Spleen (tissue), 11 donors: ENCODE data around the gene RAB3GAP1. TPM values are rescaled to one million over a fixed set of nuclear protein-coding genes. Genes with fewer than 3 reads are reported as not detected.
"Not testable (repeated sequence)": the region's sequence is repeated elsewhere in the genome, so short reads cannot be mapped to it uniquely, and the experiment has no call there.

Source experiments
- DNase-seq: peaks from one replicate; pipeline ENCODE4 v3.0.0-alpha.2; 2020
- H3K27ac ChIP-seq, 8 donors: fragments of 200-600 bp; sonication (generic) in 7 of 8; 1 replicate in 4 of 8; 2 replicates in 4 of 8; pipeline versions ENCODE4 v1.5.0 to v1.8.0; 2016 to 2021; ENCODE audit warnings: inconsistent platforms in 4 of 8, mild to moderate bottlenecking in 4 of 8, moderate library complexity in 1 of 8
- H3K27me3 ChIP-seq, 7 donors: fragments of 200-600 bp; sonication (generic) in 6 of 7; replicated peaks in 1 of 7; 1 replicate in 4 of 7; 2 replicates in 3 of 7; pipeline versions ENCODE4 v1.5.0 to v1.8.0; 2016 to 2021; ENCODE audit warnings: inconsistent platforms in 3 of 7, mild to moderate bottlenecking in 1 of 7
- H3K36me3 ChIP-seq, 6 donors: fragments of 200-600 bp; sonication (generic) in 5 of 6; 1 replicate in 4 of 6; 2 replicates in 2 of 6; pipeline versions ENCODE4 v1.5.0 to v1.8.0; 2016 to 2021; ENCODE audit warnings: inconsistent platforms in 2 of 6
- H3K4me1 ChIP-seq, 6 donors: fragments of 200-600 bp; sonication (generic) in 5 of 6; 1 replicate in 3 of 6; 2 replicates in 3 of 6; pipeline versions ENCODE4 v1.5.0 to v1.8.0; 2016 to 2021; ENCODE audit warnings: inconsistent platforms in 3 of 6
- H3K4me3 ChIP-seq, 8 donors: fragments of 200-600 bp; sonication (generic) in 7 of 8; 1 replicate in 4 of 8; 2 replicates in 4 of 8; pipeline versions ENCODE4 v1.5.0 to v1.8.0; 2016 to 2021; ENCODE audit warnings: inconsistent platforms in 4 of 8, mild to moderate bottlenecking in 4 of 8, moderate library complexity in 2 of 8
- H3K9me3 ChIP-seq, 8 donors: fragments of 200-600 bp; sonication (generic) in 7 of 8; 1 replicate in 4 of 8; 2 replicates in 4 of 8; pipeline versions ENCODE4 v1.5.0 to v1.8.0; 2016 to 2021; ENCODE audit warnings: inconsistent platforms in 4 of 8
- POLR2A ChIP-seq, 3 donors: fragments of 450-650 bp; IDR thresholded peaks; one replicate each; pipeline ENCODE4 v1.5.1; 2017; ENCODE audit warnings: antibody characterized with exemption in 3 of 3, mild to moderate bottlenecking in 1 of 3
- POLR2AphosphoS5 ChIP-seq, 3 donors: sonication (generic); formaldehyde crosslinking; IDR thresholded peaks; one replicate each; pipeline ENCODE4 v1.5.1; 2017; ENCODE audit warnings: antibody characterized with exemption in 3 of 3
- WGBS, 5 donors: extraction: QIAGEN DNeasy Blood & Tissue Kit in 3 of 5; methylation state at CpG; one replicate each; pipeline versions ENCODE4 v1.1.5 to v1.1.7; 2013 to 2018; 5-methylcytosine and 5-hydroxymethylcytosine counted together
- intact Hi-C: fragments of 100-400 bp; cut with DNase I; formaldehyde crosslinking; loops from one replicate; pipeline ENCODE4 v1.15.0; 2023; ENCODE audit warnings: low total_unique reads
- polyA plus RNA-seq, 3 donors: library from polyadenylated mRNA; stranded (reverse); fragments of 200-250 nt; gene quantifications; one replicate each; pipeline ENCODE4 v1.2.1, GENCODE V29; 2013
- total RNA-seq, 7 donors: library from RNA; depleted of rRNA in 3 of 7; stranded (reverse); fragments of >200 nt in 3 of 7; fragmentation: NEBNext Ultra II Directional in 4 of 7; extraction: Animal tissue kit (Norgen Biotek cat#: 25700) in 4 of 7; gene quantifications; one replicate each; pipeline versions ENCODE4 v1.1.0 to v1.2.1, GENCODE V29; 2016 to 2021
- TF ChIP-seq, protein P1 (sequence below), 11 experiments: fragments of 200-600 bp in 7 of 11; fragments of 450-650 bp in 4 of 11; sonication (generic) in 4 of 11; IDR thresholded peaks in 8 of 11; conservative IDR thresholded peaks in 3 of 11; 1 replicate in 7 of 11; 2 replicates in 4 of 11; pipeline versions ENCODE4 v1.4.0 to v1.8.0; 2016 to 2021; ENCODE audit warnings: antibody characterized with exemption in 11 of 11, inconsistent platforms in 4 of 11, mild to moderate bottlenecking in 1 of 11
- donor health status: healthy with polysubstance abuse.
- donor health status: DM: no; HTN: no; CAD: no; lungs with moderate emphysema.
- donor health status: DM: no; HTN: no; CAD: no.
- donor health status: Bipolar disorder and iron deficiency.
- donor health status: healthy.
- donor health status: DM: no; HTN: no; CAD: no.
- donor health status: DM: yes; HTN: yes; CAD: no.

Gene RAB3GAP1
- total and polyA plus RNA-seq, 10 donors = 11.2 to 49.5 (median 38.9) TPM

DNA sequence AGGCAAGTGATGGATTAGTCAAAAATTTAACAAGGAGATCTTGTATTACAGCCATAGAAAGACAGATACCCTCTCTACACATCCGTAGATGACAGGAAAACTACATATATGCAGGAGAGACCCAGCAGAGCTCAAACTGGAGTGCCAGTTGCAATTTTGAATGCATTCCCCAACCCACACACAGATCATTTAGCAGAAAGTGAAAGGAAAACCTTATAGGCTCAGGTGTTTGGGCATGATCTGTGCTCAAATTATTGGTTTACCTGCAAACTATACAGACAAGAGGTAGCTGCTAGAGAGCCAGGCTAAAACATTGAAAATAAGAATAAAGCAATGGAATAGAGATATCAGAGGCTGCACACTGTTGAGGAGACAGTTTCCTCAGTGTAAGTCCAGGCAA lies 51.8 kb downstream of the RAB3GAP1 start:
- peaks cover 0 to 13% (median 7%) of the 10 kb centered on the region in 6 donors for H3K4me1 ChIP-seq
- H3K9me3 ChIP-seq = peaks cover 0 to 27% (median 20%) of the 10 kb centered on the region in 8 donors
- WGBS, 5 donors = 0 to 100% (median 91%) methylated on average over 1 of the region's 1 CpG
- H3K27ac ChIP-seq = no peak overlapping the region
- peaks cover 0 to 51% (median 6%) of the 10 kb centered on the region in 6 donors for H3K36me3 ChIP-seq
- TF ChIP-seq POLR2A (IDR thresholded peaks at IDR 0.05) (no peak), POLR2AphosphoS5 (IDR thresholded peaks at IDR 0.05) (no peak)
- TF ChIP-seq, protein P1, sequence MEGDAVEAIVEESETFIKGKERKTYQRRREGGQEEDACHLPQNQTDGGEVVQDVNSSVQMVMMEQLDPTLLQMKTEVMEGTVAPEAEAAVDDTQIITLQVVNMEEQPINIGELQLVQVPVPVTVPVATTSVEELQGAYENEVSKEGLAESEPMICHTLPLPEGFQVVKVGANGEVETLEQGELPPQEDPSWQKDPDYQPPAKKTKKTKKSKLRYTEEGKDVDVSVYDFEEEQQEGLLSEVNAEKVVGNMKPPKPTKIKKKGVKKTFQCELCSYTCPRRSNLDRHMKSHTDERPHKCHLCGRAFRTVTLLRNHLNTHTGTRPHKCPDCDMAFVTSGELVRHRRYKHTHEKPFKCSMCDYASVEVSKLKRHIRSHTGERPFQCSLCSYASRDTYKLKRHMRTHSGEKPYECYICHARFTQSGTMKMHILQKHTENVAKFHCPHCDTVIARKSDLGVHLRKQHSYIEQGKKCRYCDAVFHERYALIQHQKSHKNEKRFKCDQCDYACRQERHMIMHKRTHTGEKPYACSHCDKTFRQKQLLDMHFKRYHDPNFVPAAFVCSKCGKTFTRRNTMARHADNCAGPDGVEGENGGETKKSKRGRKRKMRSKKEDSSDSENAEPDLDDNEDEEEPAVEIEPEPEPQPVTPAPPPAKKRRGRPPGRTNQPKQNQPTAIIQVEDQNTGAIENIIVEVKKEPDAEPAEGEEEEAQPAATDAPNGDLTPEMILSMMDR (IDR thresholded peaks at IDR 0.05 in 8 of 11, conservative IDR thresholded peaks at IDR 0.05 in 3 of 11) = no peak
- H3K27me3 ChIP-seq = no peaks in the 10 kb centered on the region
- no peak for DNase-seq
- intact Hi-C loops = no loop called here
- no peak overlapping the region for H3K4me3 ChIP-seq

DNA sequence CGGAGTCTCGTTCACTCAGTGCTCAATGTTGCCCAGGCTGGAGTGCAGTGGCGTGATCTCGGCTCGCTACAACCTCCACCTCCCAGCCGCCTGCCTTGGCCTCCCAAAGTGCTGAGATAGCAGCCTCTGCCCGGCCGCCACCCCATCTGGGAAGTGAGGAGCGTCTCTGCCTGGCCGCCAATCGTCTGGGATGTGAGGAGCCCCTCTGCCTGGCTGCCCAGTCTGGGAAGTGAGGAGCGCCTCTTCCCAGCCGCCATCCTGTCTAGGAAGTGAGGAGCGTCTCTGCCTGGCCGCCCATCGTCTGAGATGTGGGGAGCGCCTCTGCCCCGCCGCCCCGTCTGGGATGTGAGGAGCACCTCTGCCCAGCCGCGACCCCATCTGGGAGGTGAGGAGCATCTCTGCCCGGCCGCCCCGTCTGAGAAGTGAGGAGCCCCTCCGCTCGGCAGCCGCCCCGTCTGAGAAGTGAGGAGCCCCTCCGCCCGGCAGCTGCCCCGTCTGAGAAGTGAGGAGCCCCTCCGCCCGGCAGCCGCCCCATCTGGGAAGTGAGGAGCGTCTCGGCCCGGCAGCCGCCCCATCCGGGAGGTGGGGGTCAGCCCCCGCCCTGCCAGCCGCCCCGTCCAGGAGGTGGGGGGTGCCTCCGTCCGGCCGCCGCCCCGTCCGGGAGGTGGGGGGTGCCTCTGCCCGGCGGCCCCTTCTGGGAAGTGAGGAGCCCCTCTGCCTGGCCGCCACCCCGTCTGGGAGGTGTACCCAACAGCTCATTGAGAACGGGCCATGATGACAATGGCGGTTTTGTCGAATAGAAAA lies 53.6 kb downstream of the RAB3GAP1 start:
- H3K4me1 ChIP-seq, H3K4me3 ChIP-seq, H3K27me3 ChIP-seq, DNase-seq, H3K27ac ChIP-seq, intact Hi-C loops: not testable (repeated sequence)
- peak in 1 of 3 donors; percentile 27 for TF ChIP-seq POLR2AphosphoS5 (IDR thresholded peaks at IDR 0.05)
- Histone ChIP-seq H3K9me3 (peaks cover 0 to 27% (median 20%) of the 10 kb centered on the region in 8 donors), H3K36me3 (peaks cover 0 to 47% (median 6%) of the 10 kb centered on the region in 6 donors)
- WGBS, 5 donors = 90 to 98% (median 97%) methylated on average over 23 to 56 of the region's 56 CpGs

DNA sequence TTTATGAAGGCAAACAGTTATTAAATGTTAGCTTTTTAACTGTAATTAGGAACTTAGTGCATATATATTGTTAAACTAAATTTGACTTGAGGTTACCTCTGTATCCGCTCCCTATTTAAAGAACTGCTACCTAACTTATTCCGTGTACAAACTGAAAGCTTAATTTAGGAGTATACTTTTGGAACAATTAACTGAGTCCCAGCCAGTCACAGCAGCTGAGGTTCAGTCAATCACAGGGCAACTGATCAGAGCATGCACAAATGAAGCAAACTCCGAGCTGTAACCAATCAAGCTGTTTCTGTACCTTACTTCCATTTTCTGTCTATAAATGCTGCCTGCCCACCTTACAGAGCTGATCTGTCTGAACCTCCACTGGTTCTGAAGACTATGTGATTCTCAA lies 61.2 kb downstream of the RAB3GAP1 start:
- TF ChIP-seq POLR2AphosphoS5 (IDR thresholded peaks at IDR 0.05) = no peak
- no peak for TF ChIP-seq POLR2A (IDR thresholded peaks at IDR 0.05)
- TF ChIP-seq, protein P1 (IDR thresholded peaks at IDR 0.05 in 8 of 11, conservative IDR thresholded peaks at IDR 0.05 in 3 of 11) = no peak
- DNase-seq = no peak
- no peak overlapping the region for H3K27ac ChIP-seq
- peaks cover 3 to 51% (median 31%) of the 10 kb centered on the region in 6 donors for H3K36me3 ChIP-seq
- H3K27me3 ChIP-seq = no peaks in the 10 kb centered on the region
- intact Hi-C loops = no loop called here
- H3K4me3 ChIP-seq = no peak overlapping the region
- H3K9me3 ChIP-seq = peaks cover 0 to 14% (median 7%) of the 10 kb centered on the region in 8 donors
- WGBS, 5 donors = 92 to 99% (median 97%) methylated on average over 3 of the region's 3 CpGs
- no peaks in the 10 kb centered on the region for H3K4me1 ChIP-seq

DNA sequence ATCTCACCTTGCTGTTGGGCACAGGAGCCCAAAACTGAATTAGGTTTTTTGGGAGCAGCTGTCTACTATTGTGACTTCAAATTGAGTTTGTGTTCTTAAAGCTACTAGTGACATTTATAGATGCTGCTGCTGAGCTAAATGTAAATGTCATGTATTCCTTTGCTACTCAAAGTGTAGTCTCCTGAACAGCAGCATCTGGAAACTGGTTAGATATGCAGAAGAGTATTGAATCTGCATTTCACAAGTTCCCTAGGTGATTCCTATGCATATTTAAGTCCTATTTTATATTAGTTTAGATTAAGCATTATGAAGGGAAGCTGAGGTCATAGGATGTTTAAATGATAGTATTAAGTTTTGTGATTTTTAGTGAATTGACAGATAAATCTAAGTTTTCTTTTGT lies 67.5 kb downstream of the RAB3GAP1 start:
- peaks cover 3 to 84% (median 30%) of the 10 kb centered on the region in 6 donors for H3K36me3 ChIP-seq
- no peak for DNase-seq
- H3K4me1 ChIP-seq = no peaks in the 10 kb centered on the region
- TF ChIP-seq, protein P1 (IDR thresholded peaks at IDR 0.05 in 8 of 11, conservative IDR thresholded peaks at IDR 0.05 in 3 of 11) = no peak
- no peak for TF ChIP-seq POLR2A (IDR thresholded peaks at IDR 0.05)
- no peak for TF ChIP-seq POLR2AphosphoS5 (IDR thresholded peaks at IDR 0.05)
- H3K4me3 ChIP-seq = no peak overlapping the region
- H3K9me3 ChIP-seq = peaks cover 0 to 14% (median 7%) of the 10 kb centered on the region in 8 donors
- intact Hi-C loops = no loop called here
- no peak overlapping the region for H3K27ac ChIP-seq
- H3K27me3 ChIP-seq = no peaks in the 10 kb centered on the region
